CD1c-positive myeloid dendritic cell (primary cell): ENCODE measurements around the gene ERCC8.
"Not testable (repeated sequence)": the region's sequence is repeated elsewhere in the genome, so short reads cannot be mapped to it uniquely, and the experiment has no call there.

ENCODE experiments used
- DNase-seq: peaks from one replicate; pipeline ENCODE4 v3.0.0-alpha.2; 2016; ENCODE audit errors: extremely low spot score

Gene ERCC8, protein sequence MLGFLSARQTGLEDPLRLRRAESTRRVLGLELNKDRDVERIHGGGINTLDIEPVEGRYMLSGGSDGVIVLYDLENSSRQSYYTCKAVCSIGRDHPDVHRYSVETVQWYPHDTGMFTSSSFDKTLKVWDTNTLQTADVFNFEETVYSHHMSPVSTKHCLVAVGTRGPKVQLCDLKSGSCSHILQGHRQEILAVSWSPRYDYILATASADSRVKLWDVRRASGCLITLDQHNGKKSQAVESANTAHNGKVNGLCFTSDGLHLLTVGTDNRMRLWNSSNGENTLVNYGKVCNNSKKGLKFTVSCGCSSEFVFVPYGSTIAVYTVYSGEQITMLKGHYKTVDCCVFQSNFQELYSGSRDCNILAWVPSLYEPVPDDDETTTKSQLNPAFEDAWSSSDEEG

DNA sequence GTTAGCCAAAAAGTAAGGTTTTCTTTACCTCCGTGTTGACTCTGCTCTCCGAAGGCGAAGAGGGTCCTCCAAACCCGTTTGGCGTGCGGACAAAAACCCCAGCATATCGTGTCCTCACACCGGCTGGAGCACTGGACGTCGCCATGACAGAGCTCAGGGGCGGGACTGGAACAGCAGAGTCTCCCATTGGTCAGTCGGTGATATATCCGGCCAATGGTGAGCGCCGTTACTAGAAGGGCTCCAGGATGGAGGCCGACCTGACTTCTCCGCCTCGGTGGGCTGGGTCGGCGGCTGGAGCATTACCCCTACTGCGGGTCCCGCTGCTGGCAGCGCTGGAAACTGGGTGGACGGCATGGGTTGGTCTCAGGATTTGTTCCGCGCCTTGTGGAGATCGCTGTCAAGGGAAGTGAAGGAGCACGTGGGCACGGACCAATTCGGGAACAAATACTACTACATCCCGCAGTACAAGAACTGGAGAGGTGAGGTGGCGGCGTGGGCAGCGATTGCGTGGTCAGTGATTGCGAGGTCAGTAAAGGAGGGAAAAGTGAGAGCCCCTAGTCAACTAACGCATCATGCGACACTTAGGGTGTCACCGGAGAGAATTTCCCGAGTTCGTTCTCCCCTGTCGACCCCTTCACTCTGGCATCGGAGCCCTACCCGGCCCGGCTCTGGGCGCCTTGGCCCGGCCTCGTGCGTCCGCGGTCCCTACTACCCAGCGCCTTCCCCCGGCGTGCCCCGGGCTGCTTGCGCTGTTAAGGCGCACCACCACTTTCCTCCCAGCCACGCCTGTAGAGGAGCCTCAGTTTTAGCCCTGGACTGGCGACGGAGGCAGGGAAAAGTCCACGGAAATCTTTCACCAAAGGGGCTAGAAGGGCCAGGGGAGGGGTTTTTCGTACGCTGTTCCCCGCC, at the start of gene ERCC8, which contains the start of gene NDUFAF2:
ERCC8 (minus strand) TSS at position 167 of the 909 bp plus-strand sequence; CDS start at position 105, 62 bp downstream.
NDUFAF2 (plus strand) TSS at position 302 of the 909 bp plus-strand sequence; CDS start at position 353, 51 bp downstream.
- peak; percentile 95 for DNase-seq

DNA sequence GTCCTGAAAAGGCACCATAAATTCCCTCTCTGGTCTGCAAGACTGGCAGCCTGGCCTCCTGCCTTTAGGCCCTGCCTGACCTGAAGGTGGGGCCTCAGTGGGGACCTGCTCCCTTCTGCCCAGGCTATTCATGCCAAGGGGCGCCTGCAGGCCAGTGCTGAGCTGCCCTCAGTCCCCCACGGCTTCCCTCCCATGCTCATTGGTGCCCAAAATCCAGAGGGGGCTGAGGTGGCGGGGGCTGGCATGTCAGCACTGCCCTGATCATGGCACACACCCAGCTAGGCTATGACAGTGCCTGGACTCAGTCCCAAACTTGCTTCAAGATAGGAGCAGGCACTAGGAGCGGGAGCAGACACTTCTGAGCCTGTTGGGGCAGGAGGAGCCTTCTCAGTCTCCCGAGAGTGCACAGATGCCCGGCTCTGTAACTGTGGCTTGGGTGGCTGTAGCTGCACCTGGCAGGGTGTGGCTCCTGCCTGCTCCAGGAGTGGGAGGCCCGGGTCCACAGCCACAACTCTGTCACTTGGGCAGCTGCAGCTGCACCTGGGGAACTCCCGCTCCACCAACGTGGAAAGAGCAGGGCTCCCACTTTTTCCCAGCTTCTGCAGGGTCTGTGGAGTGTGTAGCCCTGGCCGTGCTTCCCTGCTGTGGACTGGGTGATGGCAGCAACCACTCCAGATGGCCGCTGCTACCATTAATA, 49.2 kb upstream of the ERCC8 start:
- no peak for DNase-seq

- DNase-seq: no peak
These were observed 48.6 kb upstream of the ERCC8 start for GRCh38 chr5:60993425-60993824.

- no peak for DNase-seq
These were observed 48.0 kb upstream of the ERCC8 start for GRCh38 chr5:60992871-60993270.

- DNase-seq: no peak
These were observed 44.9 kb upstream of the ERCC8 start for GRCh38 chr5:60989790-60990189.

GRCh38 chr5:60982127-60982526, 37.3 kb upstream of the ERCC8 start:
- not testable (repeated sequence) for DNase-seq

GRCh38 chr5:60980511-60980910, 35.6 kb upstream of the ERCC8 start:
- no peak for DNase-seq

- DNase-seq: no peak
These were observed 34.1 kb upstream of the ERCC8 start for GRCh38 chr5:60978968-60979367.

- no peak for DNase-seq
These were observed 33.3 kb upstream of the ERCC8 start for GRCh38 chr5:60977956-60978737.

GRCh38 chr5:60972231-60972630, 27.4 kb upstream of the ERCC8 start:
- DNase-seq: no peak

DNA sequence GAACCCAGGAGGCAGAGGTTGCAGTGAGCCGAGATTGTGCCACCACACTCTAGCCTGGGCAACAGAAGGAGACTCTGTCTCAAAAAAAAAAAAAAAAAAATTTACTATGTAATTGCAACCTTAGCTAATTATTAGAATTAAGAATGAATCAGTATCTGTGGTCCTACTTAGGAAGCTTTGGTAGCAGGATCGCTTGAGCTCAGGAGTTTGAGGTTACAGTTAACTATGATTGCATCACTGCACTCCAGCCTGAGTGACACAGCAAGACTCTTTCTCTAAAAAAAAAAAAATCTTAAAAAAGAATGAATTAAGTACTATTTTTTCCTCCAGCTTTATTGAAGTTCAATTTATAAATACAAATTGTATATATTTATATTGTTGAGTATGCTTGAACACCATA, 16.8 kb upstream of the ERCC8 start:
- DNase-seq: no peak

- DNase-seq: peak; percentile 18
These were observed 15.7 kb upstream of the ERCC8 start for GRCh38 chr5:60960591-60960990.

DNA sequence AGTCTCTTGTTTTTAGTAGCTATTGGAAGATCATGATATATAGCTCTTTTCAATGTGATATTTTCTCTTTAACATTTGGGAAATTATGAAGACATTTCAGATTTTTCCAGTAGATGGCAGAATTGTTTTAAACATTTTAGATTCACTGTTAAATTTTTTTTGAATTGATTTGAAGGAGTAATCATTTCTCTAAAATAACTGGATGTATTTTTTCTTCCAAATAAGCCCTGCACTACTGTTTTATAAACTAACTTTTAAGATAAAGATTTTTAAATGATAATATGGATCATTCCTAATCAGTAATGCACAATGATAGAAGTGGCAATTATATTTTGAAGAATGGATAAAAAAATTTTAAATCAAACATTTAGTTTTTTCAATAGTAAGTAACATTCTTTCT, 14.3 kb upstream of the ERCC8 start:
- peak; percentile 29 for DNase-seq

DNA sequence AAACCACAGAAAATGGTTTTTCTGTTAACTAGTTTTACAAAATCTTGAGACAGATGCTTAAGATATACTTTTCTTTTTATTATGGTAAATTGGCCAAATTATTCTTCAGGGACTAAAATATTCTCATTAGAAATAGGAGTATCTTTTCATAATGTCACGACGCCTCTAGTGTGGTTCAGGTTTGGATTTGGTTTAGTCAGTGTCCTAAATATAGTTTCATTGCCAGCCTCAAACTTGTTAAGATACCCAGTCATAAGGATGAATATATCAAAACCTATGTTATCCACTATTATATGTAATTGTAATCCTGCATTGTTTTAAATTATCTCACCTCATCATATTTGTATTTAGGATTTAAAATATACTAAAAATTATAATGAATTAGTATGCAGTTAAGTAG, 13.8 kb upstream of the ERCC8 start:
- DNase-seq: no peak

- no peak for DNase-seq
These were observed 13.2 kb upstream of the ERCC8 start for GRCh38 chr5:60958088-60958487.

DNA sequence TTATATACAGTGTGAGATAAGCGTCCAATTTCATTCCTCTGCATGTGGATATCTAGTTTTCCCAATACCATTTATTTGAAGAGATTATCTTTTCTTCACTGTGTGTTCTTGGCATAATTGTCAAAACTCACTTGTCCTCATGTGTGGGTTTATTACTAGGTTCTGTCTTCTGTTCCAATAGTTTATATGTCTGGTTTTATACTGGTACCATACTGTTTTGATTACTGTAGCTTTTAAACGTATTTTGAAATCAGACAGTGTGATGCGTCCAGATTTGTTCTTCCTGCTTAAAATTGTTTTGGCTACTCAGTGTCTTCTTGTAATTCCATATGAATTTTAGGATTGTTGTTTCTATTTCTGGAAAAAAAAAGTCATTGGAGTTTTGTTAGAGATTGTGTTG, 10.4 kb upstream of the ERCC8 start:
- no peak for DNase-seq

DNA sequence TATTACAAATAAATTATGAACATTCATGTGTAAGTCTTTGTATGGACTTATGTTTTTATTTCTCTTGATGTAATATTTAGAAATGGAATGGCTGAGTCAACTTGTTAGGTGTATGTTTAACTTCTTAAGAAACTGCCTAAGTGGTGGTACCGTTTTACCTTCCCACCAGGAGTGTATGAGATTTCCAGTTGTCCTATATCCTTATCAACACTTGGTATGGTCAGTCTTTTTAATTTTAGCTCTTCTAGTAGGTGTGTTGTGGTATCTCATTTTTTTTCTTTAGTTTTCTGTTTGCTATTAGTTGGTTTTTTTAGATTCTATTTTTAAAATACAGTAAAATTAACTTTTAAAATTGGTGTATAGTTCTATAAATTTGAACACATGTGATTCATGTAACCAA, 3.9 kb upstream of the ERCC8 start:
- no peak for DNase-seq

- no peak for DNase-seq
These were observed 930 bp upstream of the ERCC8 start for GRCh38 chr5:60945813-60946187.

DNA sequence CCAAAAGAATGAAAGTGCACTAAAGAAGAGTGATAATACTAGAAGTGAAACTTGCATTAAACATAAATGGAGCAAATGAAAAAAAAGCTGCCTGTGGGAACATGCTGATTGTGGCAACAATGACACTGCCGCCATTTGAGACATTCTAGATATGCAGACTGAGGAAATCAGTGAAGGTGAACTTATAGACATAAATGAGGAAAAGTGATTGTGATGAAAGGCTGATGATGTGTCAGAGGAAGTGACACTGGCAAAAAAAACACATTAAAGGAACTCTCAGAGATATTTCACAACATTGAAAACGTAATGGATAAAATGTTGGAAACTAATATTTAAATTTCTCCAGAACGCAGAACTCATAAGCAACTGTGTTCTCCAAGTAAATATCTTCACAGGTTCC, 1.2 kb downstream of the ERCC8 start:
- DNase-seq: peak; percentile 83

GRCh38 chr5:60929024-60929423, 15.8 kb downstream of the ERCC8 start:
- no peak for DNase-seq

DNA sequence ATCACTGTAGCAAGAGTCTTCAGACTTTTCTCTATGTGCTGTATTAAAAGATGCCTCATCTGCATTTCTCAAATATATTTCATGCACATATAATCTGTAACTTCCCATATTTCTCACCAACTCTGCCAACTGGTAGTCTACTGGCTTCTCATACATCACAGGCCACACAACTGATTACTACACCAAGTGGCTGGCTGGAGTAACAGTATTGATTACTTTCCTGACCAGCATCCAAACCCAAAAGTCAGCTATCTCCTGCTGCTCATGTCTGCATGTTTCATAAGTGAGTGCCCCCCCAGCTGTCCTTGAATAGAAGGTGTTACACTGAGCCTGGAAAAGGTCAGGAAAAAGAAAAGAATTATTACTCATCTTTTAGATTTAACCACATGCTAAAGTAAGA, 17.4 kb downstream of the ERCC8 start:
- DNase-seq: no peak
